ENCODE results near the gene EHMT2.
"Not testable (repeated sequence)": the region's sequence is repeated elsewhere in the genome, so short reads cannot be mapped to it uniquely, and the experiment has no call there.

Gene EHMT2

DNA sequence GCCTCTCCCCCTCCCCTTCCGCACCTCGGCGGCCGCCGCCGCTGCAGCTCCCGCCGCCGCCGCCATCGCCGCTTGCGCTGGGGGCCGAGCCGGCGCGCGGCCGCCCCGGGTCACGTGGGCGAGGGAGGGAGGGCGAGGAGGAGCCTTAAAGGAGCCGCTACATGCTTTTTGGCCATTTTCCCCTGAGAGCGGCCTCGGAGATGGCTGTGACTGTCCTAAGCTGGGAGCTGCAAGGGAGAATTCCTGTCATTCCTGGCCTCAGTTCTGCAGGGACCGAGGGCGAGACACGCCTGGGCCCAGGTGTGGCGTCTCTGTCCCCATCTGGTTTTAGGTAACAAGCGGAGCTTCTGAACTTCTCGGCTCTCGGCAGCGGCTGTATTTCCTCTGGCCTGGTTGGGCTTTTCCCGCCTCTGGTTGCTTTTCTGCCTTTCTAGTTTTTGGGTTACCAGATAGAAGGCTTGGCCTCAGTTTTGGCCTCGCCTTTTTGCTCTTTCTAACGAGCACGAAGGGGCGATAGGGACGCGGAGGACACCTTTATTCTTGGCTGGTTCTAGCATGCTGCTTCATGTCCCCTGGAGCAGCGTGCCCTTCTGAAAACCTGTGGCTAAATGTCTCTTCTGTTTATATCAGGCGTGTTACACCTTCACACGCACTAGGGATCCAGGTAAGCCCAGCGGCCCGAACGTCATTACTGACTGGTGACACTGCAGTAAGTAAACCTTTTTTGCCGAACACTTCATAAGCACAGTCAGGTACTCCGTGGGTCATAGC lies at the start of gene EHMT2:
TSS of gene EHMT2 (minus strand) at position 87 of the 771 bp plus-strand sequence. CDS start at position 66, 21 bp downstream.
- DNase-seq: peak; percentile 90

DNA sequence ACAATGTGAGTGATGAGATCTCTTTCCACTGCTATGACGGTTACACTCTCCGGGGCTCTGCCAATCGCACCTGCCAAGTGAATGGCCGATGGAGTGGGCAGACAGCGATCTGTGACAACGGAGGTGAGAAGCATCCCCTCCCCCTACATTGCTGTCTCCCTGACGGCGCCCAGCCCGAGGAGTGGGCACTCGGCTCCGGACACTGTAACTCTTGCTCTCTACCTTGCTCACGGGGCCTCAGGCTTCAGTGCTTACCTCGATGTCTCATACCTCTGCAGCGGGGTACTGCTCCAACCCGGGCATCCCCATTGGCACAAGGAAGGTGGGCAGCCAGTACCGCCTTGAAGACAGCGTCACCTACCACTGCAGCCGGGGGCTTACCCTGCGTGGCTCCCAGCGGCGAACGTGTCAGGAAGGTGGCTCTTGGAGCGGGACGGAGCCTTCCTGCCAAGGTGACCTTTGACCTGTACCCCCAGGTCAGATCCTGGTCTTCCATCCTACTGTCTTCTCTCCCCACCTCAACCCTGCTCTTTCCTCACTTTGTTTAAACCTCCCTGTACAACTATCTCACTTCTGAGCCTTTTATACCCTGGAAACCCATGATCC lies 49.7 kb upstream of the EHMT2 start:
- no peak for DNase-seq

DNA sequence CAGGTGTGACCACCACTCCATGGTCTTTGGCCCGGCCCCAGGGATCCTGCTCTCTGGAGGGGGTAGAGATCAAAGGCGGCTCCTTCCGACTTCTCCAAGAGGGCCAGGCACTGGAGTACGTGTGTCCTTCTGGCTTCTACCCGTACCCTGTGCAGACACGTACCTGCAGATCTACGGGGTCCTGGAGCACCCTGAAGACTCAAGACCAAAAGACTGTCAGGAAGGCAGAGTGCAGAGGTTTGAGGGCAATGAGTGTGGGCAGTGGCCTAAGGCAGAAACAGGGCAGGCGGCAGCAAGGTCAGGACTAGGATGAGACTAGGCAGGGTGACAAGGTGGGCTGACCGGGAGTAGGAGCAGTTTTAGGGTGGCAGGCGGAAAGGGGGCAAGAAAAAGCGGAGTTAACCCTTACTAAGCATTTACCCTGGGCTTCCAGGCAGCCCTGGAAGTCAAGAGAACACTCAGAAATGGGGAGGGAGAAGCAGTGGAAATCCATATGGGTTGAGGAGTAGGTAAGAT lies 48.9 kb upstream of the EHMT2 start:
- DNase-seq: no peak

DNA sequence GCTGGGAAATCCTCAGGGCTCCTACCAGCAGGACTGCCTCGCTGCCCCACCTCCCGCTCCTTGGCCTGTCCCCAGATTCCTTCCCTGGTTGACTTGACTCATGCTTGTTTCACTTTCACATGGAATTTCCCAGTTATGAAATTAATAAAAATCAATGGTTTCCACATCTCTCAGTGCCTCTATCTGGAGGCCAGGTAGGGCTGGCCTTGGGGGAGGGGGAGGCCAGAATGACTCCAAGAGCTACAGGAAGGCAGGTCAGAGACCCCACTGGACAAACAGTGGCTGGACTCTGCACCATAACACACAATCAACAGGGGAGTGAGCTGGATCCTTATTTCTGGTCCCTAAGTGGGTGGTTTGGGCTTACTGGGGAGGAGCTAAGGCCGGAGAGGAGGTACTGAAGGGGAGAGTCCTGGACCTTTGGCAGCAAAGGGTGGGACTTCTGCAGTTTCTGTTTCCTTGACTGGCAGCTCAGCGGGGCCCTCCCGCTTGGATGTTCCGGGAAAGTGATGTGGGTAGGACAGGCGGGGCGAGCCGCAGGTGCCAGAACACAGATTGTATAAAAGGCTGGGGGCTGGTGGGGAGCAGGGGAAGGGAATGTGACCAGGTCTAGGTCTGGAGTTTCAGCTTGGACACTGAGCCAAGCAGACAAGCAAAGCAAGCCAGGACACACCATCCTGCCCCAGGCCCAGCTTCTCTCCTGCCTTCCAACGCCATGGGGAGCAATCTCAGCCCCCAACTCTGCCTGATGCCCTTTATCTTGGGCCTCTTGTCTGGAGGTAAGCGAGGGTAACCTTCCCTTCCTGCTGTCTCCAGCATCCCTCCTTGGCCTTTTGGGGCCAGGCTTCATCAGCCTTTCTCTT lies 48.2 kb upstream of the EHMT2 start, which contains the start of gene CFB:
TSS of gene CFB (plus strand) at position 589 of the 863 bp plus-strand sequence. CDS start at position 716, 127 bp downstream.
- DNase-seq: no peak

DNA sequence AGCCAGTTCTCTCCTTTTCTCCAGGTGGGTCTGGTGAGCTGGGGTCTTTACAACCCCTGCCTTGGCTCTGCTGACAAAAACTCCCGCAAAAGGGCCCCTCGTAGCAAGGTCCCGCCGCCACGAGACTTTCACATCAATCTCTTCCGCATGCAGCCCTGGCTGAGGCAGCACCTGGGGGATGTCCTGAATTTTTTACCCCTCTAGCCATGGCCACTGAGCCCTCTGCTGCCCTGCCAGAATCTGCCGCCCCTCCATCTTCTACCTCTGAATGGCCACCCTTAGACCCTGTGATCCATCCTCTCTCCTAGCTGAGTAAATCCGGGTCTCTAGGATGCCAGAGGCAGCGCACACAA lies 47.6 kb upstream of the EHMT2 start:
- DNase-seq: no peak

DNA sequence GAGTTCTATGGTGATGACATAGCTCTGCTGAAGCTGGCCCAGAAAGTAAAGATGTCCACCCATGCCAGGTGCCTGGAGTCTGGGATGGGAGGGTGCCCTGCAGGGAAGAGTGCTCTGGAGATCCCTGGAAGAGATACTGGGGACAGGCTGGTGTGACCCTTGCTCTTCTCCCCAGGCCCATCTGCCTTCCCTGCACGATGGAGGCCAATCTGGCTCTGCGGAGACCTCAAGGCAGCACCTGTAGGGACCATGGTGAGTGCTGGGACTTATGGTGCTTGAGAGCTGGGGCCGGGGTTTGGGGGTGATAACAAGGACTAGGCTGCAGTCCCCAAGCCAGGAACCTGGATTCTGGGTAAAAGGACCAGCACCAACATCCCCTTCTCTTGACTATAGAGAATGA lies 46.2 kb upstream of the EHMT2 start:
- no peak for DNase-seq

DNA sequence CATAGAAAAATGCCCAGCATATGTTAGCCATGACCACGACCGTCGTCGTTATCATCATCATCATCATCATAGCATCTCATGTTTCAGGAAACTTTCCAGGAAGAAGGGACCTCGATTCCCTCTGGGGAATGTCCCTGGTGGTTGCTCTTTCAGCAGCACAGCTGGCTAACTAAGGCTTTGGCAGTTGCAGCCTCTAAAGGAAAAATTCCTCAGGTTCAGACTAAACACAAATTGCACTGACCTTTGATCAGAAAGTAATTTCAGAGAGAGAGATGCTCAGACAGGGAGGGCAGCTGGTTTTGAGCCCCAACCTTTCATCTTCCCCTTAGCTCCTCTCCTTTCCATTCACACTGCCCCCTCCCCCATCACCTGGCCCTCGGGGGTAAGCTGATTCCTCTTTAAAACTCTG lies 42.8 kb upstream of the EHMT2 start:
- DNase-seq: no peak

DNA sequence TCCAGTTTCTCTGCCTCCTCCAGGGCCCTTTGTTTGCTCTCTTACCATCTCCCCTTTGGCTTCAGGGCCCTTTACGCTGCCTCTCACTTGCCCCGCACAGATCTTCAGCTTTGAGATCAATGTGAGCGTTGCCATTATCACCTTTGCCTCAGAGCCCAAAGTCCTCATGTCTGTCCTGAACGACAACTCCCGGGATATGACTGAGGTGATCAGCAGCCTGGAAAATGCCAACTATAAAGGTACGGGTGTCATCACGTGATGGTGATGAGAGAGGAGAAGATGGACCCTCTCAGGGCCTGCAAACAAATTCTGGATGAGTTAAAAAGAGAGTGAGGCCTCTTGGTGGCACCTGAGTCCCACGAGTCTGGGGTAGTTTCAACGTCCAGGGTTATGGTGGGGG lies 38.3 kb upstream of the EHMT2 start:
- no peak for DNase-seq

DNA sequence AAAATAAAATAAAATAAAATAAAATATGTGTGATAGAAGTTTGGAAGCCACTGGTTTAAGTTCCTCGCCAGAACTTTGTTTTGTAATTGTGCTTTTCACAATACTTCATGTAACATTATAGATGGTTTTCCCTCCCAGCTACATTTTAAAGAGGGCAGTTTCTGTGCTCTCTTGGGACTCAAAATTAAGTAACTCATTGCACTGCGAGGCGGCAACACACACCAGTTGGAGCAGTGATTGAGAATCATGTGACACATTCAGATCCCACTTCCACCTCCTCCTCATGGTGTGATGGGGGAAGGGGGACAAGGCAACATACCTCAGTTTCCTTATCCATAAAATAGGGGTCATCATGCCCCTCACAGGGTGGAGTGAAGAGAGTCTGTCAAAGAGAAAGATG lies 37.5 kb upstream of the EHMT2 start:
- DNase-seq: no peak

DNA sequence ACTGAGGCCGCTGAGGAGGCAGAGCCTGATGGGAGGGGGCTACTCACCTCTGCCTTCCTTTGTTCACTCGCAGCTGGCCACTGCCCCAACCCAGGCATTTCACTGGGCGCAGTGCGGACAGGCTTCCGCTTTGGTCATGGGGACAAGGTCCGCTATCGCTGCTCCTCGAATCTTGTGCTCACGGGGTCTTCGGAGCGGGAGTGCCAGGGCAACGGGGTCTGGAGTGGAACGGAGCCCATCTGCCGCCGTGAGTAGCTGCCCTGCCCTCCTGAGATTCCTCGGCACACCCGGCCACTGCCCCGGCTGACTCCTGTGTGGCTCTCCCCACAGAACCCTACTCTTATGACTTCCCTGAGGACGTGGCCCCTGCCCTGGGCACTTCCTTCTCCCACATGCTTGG lies 36.0 kb upstream of the EHMT2 start:
- no peak for DNase-seq

DNA sequence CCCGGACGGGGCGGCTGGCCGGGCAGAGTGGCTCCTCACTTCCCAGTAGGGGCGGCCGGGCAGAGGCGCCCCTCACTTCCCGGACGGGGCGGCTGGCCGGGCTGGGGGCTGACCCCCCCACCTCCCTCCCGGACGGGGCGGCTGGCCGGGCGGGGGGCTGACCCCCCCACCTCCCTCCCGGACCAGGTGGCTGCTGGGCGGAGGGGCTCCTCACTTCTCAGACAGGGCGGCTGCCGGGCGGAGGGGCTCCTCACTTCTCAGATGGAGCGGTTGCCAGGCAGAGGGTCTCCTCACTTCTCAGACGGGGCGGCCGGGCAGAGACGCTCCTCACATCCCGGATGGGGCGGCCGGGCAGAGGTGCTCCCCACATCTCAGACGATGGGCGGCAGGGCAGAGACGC lies 34.6 kb upstream of the EHMT2 start:
- not testable (repeated sequence) for DNase-seq

DNA sequence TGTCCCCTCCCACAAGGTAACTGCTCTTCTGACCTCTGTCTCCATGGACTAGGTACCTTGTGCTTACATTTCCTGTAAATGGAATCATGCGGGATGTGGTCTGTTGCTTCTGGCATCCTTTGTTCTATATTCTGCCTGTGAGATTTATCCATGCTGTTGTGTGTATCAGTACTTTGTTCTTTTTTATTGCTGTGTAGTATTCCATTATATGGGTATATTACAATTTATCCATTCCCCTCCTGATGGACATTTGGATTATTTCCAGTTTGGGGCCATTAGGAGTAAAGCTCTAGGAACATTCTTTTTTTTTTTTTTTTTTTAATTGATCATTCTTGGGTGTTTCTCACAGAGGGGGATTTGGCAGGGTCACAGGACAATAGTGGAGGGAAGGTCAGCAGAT lies 33.5 kb upstream of the EHMT2 start:
- DNase-seq: no peak

DNA sequence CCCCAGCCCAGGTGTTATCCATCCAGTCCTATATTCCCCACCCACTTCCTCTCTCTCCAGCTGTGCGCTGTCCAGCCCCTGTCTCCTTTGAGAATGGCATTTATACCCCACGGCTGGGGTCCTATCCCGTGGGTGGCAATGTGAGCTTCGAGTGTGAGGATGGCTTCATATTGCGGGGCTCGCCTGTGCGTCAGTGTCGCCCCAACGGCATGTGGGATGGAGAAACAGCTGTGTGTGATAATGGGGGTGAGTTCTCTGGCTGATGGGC lies 31.1 kb upstream of the EHMT2 start:
- DNase-seq: no peak

DNA sequence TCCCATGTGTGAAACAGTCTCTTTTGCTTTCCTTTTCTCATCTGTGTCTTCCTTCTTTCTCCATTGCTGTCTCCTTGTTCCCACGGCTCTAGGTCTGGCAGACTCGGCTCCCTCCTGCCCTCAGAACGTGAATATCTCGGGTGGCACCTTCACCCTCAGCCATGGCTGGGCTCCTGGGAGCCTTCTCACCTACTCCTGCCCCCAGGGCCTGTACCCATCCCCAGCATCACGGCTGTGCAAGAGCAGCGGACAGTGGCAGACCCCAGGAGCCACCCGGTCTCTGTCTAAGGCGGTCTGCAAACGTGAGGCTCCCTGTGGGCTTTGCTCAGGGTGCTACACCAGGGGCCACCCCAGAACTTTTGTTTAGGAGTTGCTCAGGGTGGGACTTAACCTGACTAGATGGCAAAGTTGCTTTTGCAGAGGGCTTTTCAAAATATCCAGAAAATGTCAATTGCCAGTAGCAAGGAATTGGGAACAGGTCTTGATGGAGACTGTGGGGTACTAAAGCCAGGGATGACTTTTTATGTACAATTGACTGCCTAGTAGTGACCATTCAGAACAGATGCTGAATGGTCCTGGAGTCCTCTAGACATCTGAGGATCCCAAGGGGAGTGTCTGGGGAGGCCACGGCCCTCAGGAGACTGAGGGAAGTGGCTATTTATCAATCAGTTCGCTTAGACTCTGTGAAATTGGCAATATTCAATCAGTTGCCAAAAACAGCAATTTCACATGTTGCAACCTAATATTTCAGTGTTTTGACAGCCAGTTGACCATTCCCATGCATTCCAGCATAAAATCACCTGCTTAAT lies 30.6 kb upstream of the EHMT2 start:
- DNase-seq: no peak

DNA sequence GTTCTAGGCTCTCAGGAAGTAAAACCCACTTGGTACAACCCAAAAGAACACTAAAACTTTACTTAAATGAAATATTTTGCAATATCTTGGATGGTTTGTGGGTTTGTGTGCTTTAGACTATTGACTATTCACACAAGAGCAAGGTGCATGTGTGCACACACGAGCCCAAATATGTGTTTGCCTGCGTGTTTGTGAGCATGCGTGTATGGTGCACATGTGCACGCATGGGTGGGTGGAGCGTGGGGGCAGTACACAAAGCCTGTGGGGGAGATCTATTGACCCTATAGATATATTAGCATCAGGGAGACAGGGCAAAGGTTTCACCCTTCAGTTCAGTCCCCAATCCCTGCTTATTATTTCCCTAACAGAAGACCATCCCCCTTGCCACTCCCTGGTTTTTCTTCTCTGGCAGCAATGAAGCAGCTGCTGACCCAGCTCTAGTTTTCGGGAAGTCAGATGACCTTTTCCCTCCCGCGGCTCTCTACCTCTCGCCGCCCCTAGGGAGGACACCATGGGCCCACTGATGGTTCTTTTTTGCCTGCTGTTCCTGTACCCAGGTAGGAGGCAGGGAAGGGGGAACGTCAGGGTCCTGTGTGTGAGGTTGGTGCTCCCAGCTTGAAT lies 29.9 kb upstream of the EHMT2 start, which contains the start of gene C2:
TSS of gene C2 (plus strand) at position 476 of the 621 bp plus-strand sequence. CDS start at position 512, 36 bp downstream.
- DNase-seq: no peak

DNA sequence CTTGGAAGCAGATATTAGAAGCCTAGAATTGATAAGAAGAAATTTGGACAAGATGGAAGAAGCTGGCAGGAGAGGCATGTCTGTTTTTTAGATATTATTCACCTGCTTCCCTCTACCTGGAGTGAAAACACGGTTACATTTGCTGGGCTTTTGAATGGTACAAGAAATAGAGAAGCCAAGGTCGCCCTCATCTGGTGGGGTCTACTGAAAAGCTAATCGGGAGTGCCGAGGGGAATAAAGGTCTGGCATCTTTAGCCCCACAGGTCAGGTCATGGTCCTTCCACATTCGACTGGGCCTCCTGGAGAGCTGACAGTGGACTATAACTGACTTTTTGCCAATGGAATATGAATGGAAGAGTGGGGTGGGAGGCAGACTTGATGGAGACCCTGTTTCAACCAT lies 25.4 kb upstream of the EHMT2 start:
- no peak for DNase-seq

DNA sequence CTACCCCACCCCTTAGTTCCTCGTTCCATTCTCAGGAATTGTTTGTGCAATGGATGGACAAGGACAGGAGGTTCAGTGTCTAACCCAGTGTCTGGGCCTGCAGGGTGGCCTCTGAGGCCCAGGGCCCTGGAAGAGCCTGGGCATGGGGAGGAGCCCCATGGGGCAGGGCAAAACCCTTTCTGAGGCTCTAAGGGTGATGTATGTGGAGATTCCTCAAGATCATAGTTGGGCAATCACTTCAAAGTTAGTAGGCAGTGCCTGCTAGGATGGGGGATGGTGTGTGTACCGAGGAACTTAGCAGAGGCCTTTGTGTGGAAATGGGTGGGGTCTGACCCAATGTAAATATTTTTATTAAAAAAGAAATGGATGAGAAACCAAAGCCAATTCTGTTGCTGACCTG lies 23.3 kb upstream of the EHMT2 start:
- no peak for DNase-seq

DNA sequence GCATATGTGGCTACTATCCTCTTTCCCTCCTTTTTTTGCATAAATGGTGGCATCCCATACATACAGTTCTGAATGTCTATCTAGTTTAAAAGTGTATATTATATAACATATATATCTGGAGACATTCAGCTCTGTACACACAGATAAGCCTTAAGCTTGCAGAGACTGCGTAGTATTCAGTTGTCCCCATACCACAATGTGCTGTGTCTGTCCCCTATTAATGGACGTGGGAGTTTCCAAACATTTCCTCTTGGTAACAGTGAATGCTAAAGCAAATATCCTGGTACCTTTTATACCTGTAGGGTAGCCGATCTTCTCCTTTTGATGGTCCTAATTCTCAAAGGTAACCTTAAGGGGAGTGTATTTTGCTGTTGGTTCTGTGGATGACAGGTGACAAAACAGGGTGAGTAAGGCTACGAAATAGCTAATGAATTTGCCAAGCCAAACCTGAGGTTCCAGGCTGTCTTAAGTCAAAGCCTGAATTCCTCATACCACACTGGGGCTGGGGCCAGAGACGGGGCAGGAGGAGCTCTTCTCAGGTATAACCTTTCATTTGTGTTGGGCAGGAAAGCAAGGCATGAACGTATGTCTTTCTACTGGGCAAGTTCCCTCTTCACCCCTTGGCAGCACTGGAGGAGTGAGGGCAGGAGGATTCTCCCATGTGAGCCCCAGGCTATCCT lies 22.3 kb upstream of the EHMT2 start:
- no peak for DNase-seq

DNA sequence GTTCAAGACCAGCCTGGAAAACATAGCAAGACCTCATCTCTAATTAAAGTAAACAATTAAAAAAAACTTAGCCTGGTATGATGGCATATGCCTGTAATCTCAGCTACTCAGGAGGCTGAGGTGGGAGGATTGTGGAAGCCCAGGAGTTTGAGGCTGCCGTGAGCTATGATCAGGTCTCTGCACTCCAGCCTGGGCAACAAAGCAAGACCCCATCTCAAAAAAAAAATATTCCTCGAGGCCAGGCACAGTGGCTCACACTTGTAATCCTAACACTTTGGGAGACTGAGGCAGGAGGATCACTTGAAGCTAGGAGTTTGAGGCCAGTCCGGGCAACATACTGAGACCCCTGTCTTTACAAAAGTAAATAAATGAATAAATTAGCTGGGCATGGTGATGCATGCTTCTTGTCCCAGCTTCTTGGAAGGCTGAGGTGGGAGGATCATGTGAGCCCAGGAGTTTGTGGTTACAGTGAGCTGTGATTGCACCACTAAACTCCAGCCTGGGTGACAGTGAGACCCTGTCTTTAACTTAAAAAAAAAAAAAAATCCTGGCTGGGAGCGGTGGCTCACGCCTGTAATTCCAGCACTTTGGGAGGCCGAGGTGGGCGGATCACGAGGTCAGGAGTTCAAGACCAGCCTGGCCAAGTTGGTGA lies 20.7 kb upstream of the EHMT2 start:
- DNase-seq: no peak

DNA sequence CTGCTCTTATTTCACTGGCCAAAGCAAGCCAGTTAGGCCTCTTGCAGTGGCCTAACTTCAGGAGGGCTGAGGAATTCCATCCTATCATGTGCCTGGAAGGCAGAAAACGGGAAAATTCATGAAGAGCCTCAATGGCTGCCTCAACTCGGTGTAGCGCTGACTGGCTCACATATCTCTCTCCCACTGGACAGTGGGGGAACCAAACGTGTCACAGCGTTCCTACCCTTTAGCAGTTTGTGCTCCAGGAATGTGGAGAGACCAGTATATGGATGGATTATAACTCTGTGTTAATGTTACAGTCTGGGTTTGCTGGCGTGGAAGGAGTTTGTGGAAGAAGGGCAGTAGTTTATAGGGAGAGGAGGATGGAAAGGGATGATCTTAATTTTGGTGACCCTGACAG lies 18.3 kb upstream of the EHMT2 start:
- DNase-seq: no peak

DNA sequence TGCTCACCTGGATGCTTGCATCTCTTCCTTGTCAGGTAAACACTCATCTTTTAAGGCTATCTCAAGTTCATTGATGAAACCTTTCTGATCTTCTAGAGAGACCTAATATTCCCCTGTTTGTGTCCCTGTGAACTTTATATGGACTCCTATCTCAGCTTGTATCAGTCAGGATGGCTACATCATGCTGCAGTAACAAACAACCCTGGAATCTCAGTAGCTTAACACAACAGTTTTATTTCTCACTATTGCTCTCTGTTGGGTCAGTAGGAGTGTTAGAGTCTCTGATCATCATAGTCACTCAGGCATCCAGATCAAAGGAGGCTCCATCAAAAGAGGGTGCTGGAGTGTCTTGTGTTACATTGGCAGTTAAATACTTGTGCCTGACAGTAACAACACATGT lies 17.9 kb upstream of the EHMT2 start:
- DNase-seq: no peak

Data from activated naive CD4-positive, alpha-beta T cell treated with anti-CD3 and anti-CD28 coated beads, Interleukin-2, amount 50 U/mL, for 16 hours (primary cell).